Left hindlimb (tissue), 1 donor: ENCODE results near the gene BMP7.

Experiments
- DNase-seq: peaks from one replicate; pipeline ENCODE4 v3.0.0-alpha.2; 2018

Gene BMP7

GRCh38 chr20:57118964-57119363 is 147.5 kb downstream of the BMP7 start:
- DNase-seq = no peak
